HepG2 (cell line): ENCODE data around the gene CTXN1. TPM values are rescaled to one million over a fixed set of nuclear protein-coding genes. Genes with fewer than 3 reads are reported as not detected.

Experiments used
- ATAC-seq: fragments of 200-7000 bp; cut with Tn5 transposase; 3 replicates; pipeline ENCODE4 v1.9.1; 2020; ENCODE audit warnings: mild to moderate bottlenecking, moderate library complexity
- BruUV-seq: library from RNA; stranded (reverse); fragments of 400-500 nt; replicated peaks from 2 replicates; lab custom pipeline; 2021; lab: Mats Ljungman, UMichigan
- CTCF ChIA-PET: fragments of 300-600 bp; formaldehyde crosslinking; extraction: SDS; loops from one replicate; lab custom pipeline; 2021; ENCODE audit warnings: low total read pairs, inconsistent platforms, low intra/inter-chr PET ratio; lab: Yijun Ruan, JAX
- POLR2A ChIA-PET: fragments of 350-600 bp; sonication (Branson Sonifier 250); formaldehyde crosslinking; loops from one replicate; lab custom pipeline; 2020; ENCODE audit warnings: antibody characterized with exemption, inconsistent platforms; lab: Yijun Ruan, JAX
- DNase-seq: peaks from one replicate; pipeline ENCODE4 v3.0.0-alpha.2; 2015; ENCODE audit warnings: low spot score
- FAIRE-seq: peaks from 3 replicates; lab custom pipeline; 2011; peaks lifted over from hg19 to GRCh38; lab: Jason Lieb, UNC
- H2AFZ ChIP-seq: one replicate; pipeline ENCODE4 v1.6.1; 2011; ENCODE audit warnings: low read length, inconsistent platforms
- H3K27ac ChIP-seq: fragments of 300-600 bp; 3 replicates; pipeline ENCODE4 v1.8.0; 2011; ENCODE audit warnings: mixed run types, mild to moderate bottlenecking, mixed read lengths, low read length, inconsistent platforms; ENCODE audit not compliant: insufficient read depth; ENCODE audit errors: extremely low read length
- H3K27me3 ChIP-seq, 2 experiments: fragments of 200-600 bp in 1 of 2; 2 replicates in 1 of 2; 3 replicates in 1 of 2; pipeline versions ENCODE4 v1.6.0 to v1.8.0; 2011; ENCODE audit warnings: low read length in 2 of 2, mild to moderate bottlenecking in 2 of 2, moderate library complexity in 2 of 2, inconsistent platforms in 1 of 2; ENCODE audit not compliant: insufficient read depth in 2 of 2, control insufficient read depth in 1 of 2
- H3K36me3 ChIP-seq, 2 experiments: fragments of 200-600 bp in 1 of 2; replicated peaks in 1 of 2; 2 replicates in 1 of 2; 3 replicates in 1 of 2; pipeline versions ENCODE4 v1.5.1 to v1.8.0; 2011; ENCODE audit warnings: low read length in 2 of 2, inconsistent platforms in 1 of 2; ENCODE audit not compliant: insufficient read depth in 2 of 2, control insufficient read depth in 1 of 2
- H3K4me1 ChIP-seq: 2 replicates; pipeline ENCODE4 v1.5.1; 2012; ENCODE audit warnings: low read length, inconsistent platforms; ENCODE audit not compliant: insufficient read depth
- H3K4me2 ChIP-seq: 2 replicates; pipeline ENCODE4 v1.6.0; 2011; ENCODE audit warnings: low read depth, low read length, inconsistent platforms
- H3K4me3 ChIP-seq, 3 experiments: fragments of 200-600 bp in 1 of 3; sonication (generic), shearing (Covaris generic) in 1 of 3; replicated peaks in 1 of 3; 2 replicates each; pipeline ENCODE4 v1.5.1; 2011 to 2016; ENCODE audit warnings: low read length in 3 of 3, inconsistent platforms in 2 of 3, low read depth in 2 of 3, mild to moderate bottlenecking in 2 of 3, control low read depth in 1 of 3, mixed read lengths in 1 of 3; ENCODE audit not compliant: insufficient read depth in 1 of 3
- H3K79me2 ChIP-seq: one replicate; pipeline ENCODE4 v1.6.1; 2011; ENCODE audit warnings: low read length, inconsistent platforms; ENCODE audit not compliant: insufficient read depth
- H3K9ac ChIP-seq: 2 replicates; pipeline ENCODE4 v1.6.0; 2011; ENCODE audit warnings: mild to moderate bottlenecking, low read depth, low read length, inconsistent platforms; ENCODE audit not compliant: insufficient read depth
- H3K9me3 ChIP-seq: 2 replicates; pipeline ENCODE4 v1.5.1; 2012; ENCODE audit warnings: mild to moderate bottlenecking, low read length
- H4K20me1 ChIP-seq: 2 replicates; pipeline ENCODE4 v1.6.0; 2011; ENCODE audit warnings: inconsistent platforms, mild to moderate bottlenecking, low read length, moderate library complexity; ENCODE audit not compliant: insufficient read depth
- MAFG ChIP-seq: sonication (generic); formaldehyde crosslinking; IDR thresholded peaks from 2 replicates; pipeline ENCODE4 v1.5.1; 2020; ENCODE audit warnings: mild to moderate bottlenecking, missing genetic modification reagents
- ZNF687 ChIP-seq: sonication (generic); formaldehyde crosslinking; IDR thresholded peaks from 2 replicates; pipeline ENCODE4 v1.5.1; 2020; ENCODE audit warnings: mild to moderate bottlenecking, missing genetic modification reagents, moderate library complexity
- ZNF770 ChIP-seq: sonication (generic); formaldehyde crosslinking; IDR thresholded peaks from 2 replicates; pipeline ENCODE4 v1.5.0; 2020; ENCODE audit warnings: mild to moderate bottlenecking, missing genetic modification reagents
- WGBS: methylation state at CpG from one replicate; pipeline ENCODE4 v1.1.6; 2017; ENCODE audit warnings: low lambda C conversion rate; 5-methylcytosine and 5-hydroxymethylcytosine counted together
- in situ Hi-C: cut with HindIII; loops from 2 replicates; pipeline ENCODE4 v1.10.0; 2017; ENCODE audit warnings: low pct_unique_long_range_greater_than_20kb; ENCODE audit not compliant: extremely low pct_ligation_motif_present
- intact Hi-C: fragments of 100-400 bp; cut with micrococcal nuclease; formaldehyde crosslinking; loops from one replicate; pipeline ENCODE4 v1.10.0; 2022; ENCODE audit not compliant: unreplicated experiment
- polyA plus RNA-seq, 8 experiments: library from polyadenylated mRNA; depleted of rRNA in 3 of 8; stranded (reverse) in 7 of 8; unstranded in 1 of 8; fragments of >200 nt; fragmentation: Illumina TruSeq in 4 of 8; extraction: Trizol in 4 of 8; gene quantifications; 2 replicates each; pipeline versions ENCODE4 v1.2.1 to v1.2.3, GENCODE V29; 2011 to 2016; ENCODE audit warnings: low read depth in 4 of 8, missing spikeins in 1 of 8, mixed read lengths in 1 of 8; ENCODE audit not compliant: insufficient read depth in 1 of 8
- total RNA-seq, 5 experiments: library from RNA; depleted of rRNA; stranded (reverse); fragments of >200 nt; fragmentation: Illumina TruSeq; extraction: Trizol; gene quantifications; 2 replicates each; pipeline ENCODE4 v1.2.3, GENCODE V29; 2016; ENCODE audit warnings: low read depth in 1 of 5

CTXN1 gene
- total and polyA plus RNA-seq, 2 of the 13 experiments (the other 11 are each of a cell fraction or from before 2014, with no cell fraction given), result 0.11 TPM; not detected in 1

DNA sequence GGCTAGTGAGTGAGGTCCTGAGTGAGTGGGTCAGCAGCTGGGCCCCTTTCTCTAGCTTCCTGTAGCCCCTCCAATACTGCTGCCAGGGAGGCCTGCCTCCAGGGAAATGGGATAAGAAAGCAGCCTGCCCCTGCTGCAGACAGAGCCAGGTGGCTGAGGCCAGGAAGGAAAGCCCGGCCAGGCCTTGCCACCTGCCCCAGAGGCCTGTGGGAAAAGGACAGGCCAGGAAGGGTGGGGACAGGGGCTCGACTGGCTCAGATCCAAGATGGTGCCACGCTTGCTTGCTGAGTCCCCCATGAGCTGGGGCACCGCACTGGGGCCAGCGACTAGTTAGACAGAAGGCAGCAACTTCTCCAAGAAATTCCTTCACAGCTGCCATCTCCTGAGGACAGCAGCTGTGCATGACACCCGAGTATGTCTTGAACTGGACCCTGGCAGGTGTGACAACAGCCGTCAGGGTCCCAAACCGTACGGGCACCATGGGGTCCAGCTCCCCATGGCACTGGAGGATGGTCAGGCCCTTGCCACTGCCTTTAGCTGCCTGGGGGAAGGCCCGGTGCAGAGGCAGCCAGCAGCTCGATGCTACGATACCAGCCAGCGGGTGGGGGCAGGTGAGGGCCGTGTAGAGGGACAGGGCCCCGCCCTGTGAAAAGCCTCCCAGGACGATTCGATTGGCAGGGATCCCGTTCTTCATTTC lies 46.7 kb downstream of the CTXN1 start (continued):
- TF ChIP-seq ZNF687 (CRISPR knock-in tag), result peak; percentile 81

DNA sequence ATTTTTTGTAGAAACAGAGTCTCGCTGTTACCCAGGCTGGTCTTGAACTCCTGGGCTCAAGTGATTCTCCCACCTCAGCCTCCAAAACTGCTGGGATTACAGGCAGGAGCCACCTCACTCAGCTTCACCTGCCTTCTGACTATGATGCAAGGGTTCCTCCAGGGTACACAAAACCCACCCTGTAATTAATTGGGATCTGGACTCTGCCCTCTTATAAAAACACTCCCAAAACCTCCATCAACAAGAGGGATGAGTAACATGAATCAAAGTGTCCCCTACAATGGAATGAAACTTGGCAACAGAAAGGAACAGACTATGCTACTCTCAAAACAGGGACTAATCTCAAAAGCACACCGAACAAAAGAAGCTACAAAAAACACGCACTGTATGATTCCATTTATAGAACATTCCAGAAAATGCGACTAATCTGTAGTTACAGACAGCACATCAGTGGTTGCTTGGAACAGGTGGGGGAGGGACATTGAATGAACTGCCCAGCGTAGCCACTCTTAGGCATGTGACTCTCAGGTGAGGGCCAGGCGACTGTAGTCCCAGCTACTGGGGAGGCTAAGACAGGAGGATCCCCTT lies 48.6 kb downstream of the CTXN1 start:
- no peak overlapping the region for H3K4me2 ChIP-seq
- no peak overlapping the region for H3K27ac ChIP-seq
- no peaks in the 10 kb centered on the region for H3K36me3 ChIP-seq
- in situ Hi-C loops (no loop called here), intact Hi-C loops (loop anchor here (10.0 kb wide), 1 partner anchor 1143 kb away; the partner anchor contains the start of genes GPR108 and TRIP10)
- FAIRE-seq, result no peak
- no peaks in the 10 kb centered on the region for H4K20me1 ChIP-seq
- WGBS, result 55% methylated on average over 6 of the region's 6 CpGs
- BruUV-seq, result no TSS peak
- ChIA-PET CTCF (no interaction called here), POLR2A (no interaction called here)
- H3K9me3 ChIP-seq, result no peaks in the 10 kb centered on the region
- ATAC-seq, result no peak
- H3K27me3 ChIP-seq, result peaks cover 0 to 4% of the 10 kb centered on the region in 2 experiments; a peak in 2 of 5 replicates
- no peaks in the 10 kb centered on the region for H3K79me2 ChIP-seq
- no peak overlapping the region for H3K9ac ChIP-seq
- TF ChIP-seq ZNF770 (CRISPR knock-in tag) (0 out of 2 replicates have a peak, but pooled peaks have one; percentile 41), MAFG (CRISPR knock-in tag) (no peak)
- DNase-seq, result no peak
- H3K4me1 ChIP-seq, result peaks cover 39% of the 10 kb centered on the region
- H3K4me3 ChIP-seq, result no peak overlapping the region
- no peak overlapping the region for H2AFZ ChIP-seq
